HFF-Myc (cell line): ENCODE data around the gene NAA50.

Experiments used
- DNase-seq: peaks from one replicate; pipeline ENCODE4 v3.0.0-alpha.2; 2011; ENCODE audit warnings: low read depth; ENCODE audit errors: extremely low read depth
- H3K4me3 ChIP-seq: replicated peaks from 2 replicates; pipeline ENCODE4 v1.5.1; 2011; ENCODE audit warnings: low read depth, mild to moderate bottlenecking, control low read depth, low read length
- CTCF ChIP-seq: IDR thresholded peaks from 2 replicates; pipeline ENCODE4 v1.5.1; 2012; ENCODE audit warnings: mild to moderate bottlenecking, low read depth, low read length, control low read depth; ENCODE audit errors: missing control alignments

Gene NAA50

DNA sequence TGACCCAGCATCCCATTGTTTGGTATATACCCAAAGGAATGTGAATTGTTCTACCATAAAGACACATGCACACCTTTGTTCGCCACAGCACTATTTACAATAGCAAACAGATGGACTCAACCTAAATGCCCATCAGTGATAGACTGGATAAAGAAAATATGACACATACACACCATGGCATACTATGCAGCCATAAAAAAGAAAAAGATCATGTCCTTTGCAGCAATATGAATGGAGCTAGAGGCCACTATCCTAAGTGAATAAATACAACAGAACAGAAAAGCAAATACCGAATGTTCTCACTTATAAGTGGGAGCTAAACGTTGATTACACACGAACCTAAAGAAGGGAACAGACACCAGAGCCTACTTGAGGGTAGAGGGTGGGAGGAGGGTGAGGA is 38.2 kb downstream of the NAA50 start:
- no peak overlapping the region for H3K4me3 ChIP-seq
- no peak for TF ChIP-seq CTCF
- no peak for DNase-seq

- H3K4me3 ChIP-seq, result no peak overlapping the region
- DNase-seq, result no peak
- no peak for TF ChIP-seq CTCF
Observed at GRCh38 chr3:113698956-113699355, 47.1 kb downstream of the NAA50 start.

GRCh38 chr3:113698213-113698742 is 47.8 kb downstream of the NAA50 start:
- DNase-seq, result no peak
- H3K4me3 ChIP-seq, result no peak overlapping the region
- no peak for TF ChIP-seq CTCF

DNA sequence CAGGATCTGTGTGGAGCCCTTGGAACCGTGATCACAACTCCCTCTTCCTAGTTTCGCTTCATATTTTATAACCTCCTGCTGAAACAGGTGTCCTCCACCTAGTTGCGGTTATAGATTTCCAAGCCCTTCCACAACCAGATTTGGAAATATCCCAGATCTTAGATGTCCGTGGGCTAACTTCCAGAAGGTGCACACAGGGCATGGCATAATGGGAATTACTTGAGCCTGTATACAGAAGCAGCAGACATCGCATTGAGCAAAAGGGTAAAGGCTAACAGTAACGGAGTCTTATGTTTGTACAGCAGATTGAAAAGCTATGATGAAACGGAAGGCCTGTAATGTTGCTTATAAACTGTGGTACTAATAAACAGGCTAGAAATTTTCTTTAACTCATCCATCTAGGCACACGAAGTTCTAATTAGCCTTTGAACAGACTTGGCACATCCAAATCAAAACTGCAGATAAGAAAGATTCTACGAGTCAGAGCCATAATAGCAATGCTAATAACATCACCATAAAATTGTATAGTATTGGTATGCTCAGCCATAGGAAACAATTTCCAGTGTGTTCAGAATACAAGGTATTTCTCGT is 48.5 kb downstream of the NAA50 start:
- no peak for DNase-seq
- TF ChIP-seq CTCF, result no peak
- H3K4me3 ChIP-seq, result peak overlapping the region; percentile 72

GRCh38 chr3:113696658-113697499 is 49.2 kb downstream of the NAA50 start:
- H3K4me3 ChIP-seq, result peak overlapping the region; percentile 72
- DNase-seq, result peak; percentile 96
- no peak for TF ChIP-seq CTCF

- DNase-seq, result no peak
- TF ChIP-seq CTCF, result no peak
- peak within 1 kb of the TSS; percentile 72 for H3K4me3 ChIP-seq
Observed at GRCh38 chr3:113695786-113696645, 50.0 kb downstream of the NAA50 start, which contains the start of gene USF3. TSS of gene USF3 (minus strand) at chr3:113696642. CDS start at chr3:113674878, 21,764 bp downstream.
